Dermis microvascular lymphatic vessel endothelial cell (primary cell): ENCODE measurements around the gene ANKRA2. TPM values are rescaled to one million over a fixed set of nuclear protein-coding genes. Genes with fewer than 3 reads are reported as not detected.
"Not testable (repeated sequence)": the region's sequence is repeated elsewhere in the genome, so short reads cannot be mapped to it uniquely, and the experiment has no call there.

Experiments
- DNase-seq, 2 donors: peaks; one replicate each; pipeline versions ENCODE4 v3.0.0 to v3.0.0-alpha.2; 2010; ENCODE audit warnings: low read depth in 2 of 2
- total RNA-seq: library from RNA; depleted of rRNA; stranded (reverse); fragments of >200 nt; gene quantifications from 2 replicates; pipeline ENCODE4 v1.2.1, GENCODE V29; 2014

ANKRA2 gene
- total RNA-seq, 1 donor from 2014 or later, result 13.4 TPM

DNA sequence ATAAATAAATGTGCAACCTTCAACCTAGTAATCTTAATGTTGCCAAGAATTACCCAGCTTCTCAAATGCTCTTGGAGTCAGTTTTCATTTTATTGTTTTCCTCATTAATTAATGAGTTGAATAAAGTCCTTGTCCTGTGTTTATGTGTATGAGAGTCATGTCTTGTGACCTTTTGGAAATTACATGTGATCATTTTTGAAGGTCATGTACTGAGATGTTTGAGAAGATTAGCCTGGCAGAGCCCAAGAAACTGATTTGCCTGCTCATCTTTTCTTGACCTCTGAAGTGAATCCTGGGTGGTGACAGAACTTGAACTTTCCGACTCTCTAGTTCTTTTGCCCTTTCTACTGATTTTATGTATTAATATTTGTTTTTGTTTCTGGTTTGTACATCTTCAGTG is 15.4 kb downstream of the ANKRA2 start:
- DNase-seq, result no peak

DNA sequence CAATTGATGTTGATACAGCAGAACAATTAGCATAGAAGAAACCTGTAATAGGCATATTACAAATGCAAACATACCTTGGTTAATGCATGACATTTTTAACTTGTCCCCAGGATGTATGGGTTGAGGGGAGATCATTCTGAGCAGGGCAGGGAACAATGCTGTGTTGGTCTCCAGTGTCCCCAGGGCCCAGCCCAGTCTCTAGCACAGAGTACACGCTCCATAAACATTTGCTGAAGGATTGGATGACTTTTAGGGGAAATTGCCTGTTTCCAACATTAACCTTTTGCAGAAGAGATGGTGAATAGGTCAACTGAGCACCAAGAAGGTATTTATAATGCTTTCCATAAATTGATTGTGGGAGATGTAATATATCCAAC is 20.0 kb downstream of the ANKRA2 start:
- DNase-seq, result no peak

DNA sequence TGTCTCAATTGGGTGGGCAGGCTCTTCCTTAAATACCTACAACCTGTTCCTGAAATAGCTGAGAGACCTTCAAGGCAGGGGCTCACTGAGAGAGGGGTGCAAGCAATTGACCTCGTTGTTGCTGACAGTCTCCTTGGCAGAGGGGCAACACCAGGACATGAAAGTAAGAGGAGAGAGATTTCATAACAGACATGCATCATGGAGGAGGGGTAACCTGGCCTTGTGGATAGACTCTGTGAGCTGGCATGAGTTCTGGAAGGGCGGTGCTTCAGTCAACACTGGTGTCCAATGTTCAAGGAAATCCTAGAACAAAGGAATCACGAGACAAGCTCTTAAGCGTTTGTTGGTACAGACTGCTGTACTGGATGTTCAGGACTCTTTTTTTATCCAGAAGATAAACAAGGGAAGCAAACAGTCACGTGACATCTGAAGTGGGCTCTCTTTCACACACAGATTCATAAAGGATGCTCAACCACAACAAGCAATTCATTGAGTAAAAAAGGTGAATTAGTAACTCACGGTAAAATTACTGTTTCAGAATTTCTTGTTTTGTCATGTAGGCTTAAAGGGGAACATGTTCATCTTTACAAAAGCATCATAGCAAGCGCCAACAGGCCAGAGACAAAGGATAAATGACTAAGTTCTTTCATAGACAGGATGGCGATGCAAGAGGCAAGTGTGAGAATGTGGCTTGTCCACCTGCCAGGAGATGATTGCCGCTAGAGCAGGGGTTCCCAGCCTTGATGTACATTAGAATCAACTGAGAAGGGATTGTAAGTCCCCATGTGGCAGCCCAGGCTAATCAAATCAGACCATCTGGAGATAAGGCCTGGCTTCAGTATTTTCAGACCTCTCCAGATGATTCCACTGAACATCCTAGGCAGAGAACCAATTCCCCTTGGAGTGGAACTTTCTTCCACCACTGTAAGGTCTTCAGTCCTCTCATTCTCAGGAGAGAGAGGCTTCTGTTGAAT is 20.7 kb downstream of the ANKRA2 start:
- DNase-seq, result peak; percentile 23 to 93

DNA sequence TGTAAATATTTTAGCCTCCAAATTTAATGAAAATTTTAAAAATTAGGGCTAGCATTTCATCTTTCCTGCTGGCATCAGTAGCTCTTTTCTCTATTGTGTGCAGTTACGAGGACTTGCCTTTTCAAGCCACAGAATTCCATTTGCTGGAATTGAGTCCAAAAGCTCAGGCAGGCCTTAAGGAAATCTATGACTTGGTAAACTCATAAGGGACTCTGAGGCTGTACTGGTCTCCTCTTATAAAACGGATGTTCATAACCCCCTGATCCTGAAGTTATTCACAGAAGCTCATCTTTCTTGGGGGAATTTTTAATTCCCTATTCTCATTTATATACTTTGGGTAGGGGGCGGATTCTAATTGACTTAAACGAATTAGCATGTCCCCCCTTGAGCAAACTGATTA is 23.4 kb downstream of the ANKRA2 start:
- peak in 1 of 2 donors; percentile 17 for DNase-seq

DNA sequence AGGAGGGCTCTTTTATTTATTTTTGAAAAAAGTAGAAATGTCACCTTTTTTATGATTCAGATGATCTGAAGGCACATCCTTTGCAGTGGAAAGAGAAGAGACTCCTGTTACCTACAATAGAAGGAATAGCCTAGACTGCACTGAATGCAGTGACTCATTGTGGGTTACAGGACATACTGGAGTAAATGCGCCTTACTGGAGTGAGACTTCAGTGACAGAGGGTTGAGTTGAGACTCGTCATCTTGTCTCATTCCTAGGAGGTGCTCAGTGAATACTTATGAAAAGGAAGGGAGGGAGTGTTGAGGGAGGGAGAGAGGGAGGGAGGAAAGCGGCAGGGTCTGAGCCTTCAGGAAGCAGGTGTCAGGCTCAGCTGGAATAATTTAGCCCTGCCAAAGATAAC is 25.2 kb downstream of the ANKRA2 start:
- peak in 1 of 2 donors; percentile 70 for DNase-seq

DNA sequence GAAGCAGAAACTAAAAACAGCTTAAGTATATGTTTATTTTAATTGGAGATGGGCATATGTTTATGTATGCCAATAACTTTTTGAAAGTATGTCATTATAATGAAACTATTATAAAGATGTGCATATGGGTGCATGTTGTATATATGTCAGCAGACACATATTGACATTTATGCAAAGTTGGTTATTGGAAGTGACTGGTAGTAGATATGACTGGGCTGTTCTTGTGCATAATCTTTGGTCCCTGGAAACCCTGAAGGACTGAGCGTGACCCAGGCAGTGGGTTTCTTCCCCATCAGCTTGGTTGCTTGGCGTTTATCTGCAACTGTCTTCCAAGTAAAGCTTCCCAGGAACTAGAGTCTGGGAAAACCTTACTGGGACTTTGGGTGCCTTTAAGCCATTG is 25.7 kb downstream of the ANKRA2 start:
- DNase-seq, result no peak

DNA sequence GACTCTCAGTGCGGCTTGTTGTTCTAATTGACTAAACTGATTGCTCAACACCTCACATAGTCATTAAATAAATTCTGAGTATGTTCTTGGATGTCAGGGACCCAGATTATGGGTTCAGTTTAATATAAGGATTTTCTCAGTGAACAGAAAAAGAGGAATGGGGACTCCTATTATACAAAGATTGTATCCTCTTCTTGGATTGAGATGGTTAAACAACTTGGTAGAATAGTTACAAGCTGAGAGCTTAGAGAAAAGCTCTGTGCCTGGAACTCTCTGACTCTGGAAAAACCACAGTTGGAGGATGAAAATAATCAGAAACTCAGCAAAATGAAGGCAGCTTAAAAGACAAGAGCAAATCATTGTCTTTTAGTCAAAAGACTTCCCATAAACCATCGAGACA is 30.5 kb downstream of the ANKRA2 start:
- no peak for DNase-seq

DNA sequence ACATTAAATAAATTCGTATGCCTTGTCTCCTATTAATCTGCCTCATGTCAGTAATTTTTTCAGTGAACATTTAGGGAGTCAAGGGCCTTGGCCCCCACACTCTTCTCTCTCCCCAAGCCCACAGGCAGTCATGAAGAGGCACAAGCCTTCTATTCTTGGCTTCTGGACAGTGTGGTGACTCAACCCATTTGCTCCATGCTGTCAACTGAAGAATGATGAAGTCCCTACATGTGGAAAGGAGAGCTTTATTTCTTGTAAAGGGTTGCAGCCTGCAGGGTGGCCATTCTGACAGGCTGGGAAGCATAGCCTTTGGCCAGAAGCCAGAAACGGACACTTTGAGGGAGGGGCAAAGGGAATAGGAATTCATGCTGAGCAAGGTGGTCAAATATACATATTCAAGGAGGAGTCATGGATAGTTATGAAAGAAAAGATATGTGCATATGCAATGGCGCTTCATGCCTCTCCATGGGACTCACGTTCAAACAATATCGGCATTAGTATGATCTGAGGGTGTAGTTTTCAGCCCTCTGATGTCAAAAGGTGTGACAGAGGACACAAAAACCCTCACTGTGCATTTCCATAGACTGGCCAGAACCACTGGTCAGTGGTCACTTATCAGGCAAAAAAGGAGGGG is 31.3 kb downstream of the ANKRA2 start:
- no peak for DNase-seq

DNA sequence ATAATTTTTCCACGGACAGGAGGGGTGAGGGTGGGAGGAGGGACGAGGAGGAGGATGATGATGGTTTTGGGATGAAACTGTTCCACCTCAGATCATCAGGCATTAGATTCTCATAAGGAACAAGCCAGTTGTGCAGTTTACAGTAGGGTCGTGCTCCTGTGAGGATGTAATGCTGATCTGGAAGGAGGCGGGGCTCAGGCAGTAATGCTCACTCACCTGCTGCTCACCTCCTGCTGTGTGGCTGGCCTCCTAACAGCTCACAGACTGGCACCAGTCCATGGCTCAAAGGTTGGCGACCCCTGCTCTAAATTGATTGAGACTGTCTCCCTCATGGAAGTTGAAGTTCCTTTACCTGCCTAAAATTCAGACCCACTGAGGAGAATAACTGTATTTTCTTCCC is 33.2 kb downstream of the ANKRA2 start:
- no peak for DNase-seq

DNA sequence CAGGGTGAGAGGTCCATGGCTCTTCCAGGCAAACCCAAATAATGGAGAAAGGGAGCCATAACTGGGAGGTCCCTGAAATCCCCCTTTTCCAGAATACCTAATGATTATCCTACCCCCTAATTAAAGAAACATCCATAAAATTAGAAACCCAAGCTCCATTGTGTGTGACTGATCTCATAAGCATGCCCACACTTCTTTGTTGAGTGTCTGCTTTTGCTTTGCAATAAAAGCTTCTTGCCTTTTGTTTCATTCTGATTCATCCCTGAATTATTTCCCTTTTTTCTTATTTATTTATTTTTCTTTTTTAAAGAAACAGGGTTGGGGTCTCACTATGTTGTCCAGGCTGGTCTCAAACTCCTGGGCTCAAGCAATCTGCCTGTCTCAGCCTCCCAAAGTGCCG is 34.1 kb downstream of the ANKRA2 start:
- no peak for DNase-seq

DNA sequence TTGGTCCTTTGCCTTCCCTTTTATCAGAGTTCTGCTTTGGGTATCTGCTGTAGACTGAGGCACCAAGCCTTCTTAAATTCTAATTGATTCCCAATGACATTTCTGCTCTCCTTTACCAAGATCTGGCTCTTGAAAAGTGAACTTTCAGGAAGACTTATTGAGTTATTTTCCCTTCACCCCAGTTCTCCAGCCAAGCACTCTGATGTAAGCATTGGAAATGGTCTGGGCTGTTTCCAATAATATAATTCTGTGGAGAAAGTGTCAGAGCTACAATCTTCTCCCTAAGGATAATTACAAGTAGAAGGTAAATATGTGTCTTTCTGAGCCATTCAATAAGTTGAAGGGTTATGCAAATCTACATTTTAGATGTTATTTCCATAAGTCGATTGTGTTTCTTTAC is 36.4 kb downstream of the ANKRA2 start:
- no peak for DNase-seq

DNA sequence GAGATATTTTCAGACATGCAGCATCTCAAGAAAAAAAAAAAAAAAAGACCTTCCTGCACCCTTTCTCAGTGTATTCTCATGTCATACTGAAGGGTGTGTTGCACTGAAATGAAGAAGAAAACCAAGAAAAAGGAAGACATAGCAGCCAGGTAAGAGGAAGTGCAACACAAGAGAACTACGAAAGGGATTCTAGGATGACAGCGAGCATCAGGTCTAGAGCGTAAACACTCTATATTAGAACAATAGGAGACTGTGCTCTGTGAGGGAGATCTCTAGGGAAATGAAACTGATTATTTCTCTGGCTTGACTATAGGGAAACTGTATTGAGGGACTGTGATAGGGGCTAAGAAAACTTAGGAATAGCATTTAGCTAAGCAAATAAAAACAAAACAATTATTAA is 37.2 kb downstream of the ANKRA2 start:
- no peak for DNase-seq

DNA sequence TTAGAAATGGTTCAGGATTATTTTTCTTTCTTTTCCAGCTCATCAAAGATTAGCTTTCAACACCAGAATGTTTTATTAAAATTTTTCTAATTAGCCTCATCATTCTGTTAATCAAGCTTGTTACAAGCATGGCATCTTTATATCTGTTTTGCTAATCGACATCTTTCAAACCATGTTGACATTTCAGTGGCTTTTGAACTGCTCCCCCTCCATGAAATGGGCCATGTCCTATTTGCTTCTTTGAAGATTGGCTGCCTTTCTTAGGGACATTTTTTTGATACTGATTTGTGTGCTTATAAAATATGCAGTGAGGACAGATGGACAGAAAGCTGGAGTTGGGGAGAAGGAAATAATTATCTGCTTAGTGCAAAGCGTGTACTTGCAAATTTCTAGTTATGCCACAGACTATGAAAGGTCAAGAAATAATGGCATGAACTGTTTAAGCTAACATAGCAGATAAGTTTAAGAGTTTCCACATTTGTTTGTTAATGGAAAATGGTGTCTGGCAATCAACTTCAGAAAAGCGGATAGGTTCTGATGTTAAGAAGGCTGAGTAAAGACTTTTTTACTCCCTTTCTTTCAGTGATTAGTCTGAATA is 39.7 kb downstream of the ANKRA2 start:
- DNase-seq, result no peak

DNA sequence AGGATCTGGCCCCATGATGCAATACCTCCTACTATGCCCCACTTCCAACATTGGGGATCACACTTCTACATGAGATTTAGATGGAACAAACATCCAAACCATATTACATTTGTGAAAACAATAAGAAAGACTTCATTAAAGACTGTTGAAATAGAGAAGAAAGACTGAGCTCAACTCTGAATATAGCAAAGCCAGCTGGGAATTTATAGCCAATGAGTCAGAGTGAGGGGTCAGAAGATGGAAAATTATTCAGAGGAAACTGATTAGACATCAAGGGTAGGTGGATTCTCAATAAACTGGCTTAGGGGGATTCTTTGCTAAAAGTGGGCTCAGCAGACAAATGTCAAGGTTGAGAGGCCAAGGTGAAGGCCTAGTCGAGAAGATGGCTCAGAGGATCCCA is 41.6 kb downstream of the ANKRA2 start:
- DNase-seq, result no peak

DNA sequence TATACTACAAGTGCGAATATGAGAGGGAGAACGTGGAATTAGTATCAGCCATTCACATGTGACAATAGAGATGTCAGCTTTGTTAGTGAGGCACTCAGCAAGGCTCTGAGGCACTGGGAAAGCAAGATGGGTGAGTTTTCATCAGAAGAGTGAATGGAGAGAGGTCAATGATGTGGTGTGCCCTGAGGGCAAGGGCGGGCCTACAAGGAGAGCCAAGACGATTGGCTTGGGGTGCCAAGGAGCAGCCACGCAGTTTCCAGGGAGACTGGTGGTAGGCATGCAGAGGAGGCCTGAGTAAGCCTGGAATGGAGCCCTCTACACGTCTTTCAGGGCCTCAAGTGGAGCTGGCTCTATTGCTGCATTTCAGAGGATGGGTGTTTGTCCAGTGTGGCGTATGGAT is 42.5 kb downstream of the ANKRA2 start:
- no peak for DNase-seq

DNA sequence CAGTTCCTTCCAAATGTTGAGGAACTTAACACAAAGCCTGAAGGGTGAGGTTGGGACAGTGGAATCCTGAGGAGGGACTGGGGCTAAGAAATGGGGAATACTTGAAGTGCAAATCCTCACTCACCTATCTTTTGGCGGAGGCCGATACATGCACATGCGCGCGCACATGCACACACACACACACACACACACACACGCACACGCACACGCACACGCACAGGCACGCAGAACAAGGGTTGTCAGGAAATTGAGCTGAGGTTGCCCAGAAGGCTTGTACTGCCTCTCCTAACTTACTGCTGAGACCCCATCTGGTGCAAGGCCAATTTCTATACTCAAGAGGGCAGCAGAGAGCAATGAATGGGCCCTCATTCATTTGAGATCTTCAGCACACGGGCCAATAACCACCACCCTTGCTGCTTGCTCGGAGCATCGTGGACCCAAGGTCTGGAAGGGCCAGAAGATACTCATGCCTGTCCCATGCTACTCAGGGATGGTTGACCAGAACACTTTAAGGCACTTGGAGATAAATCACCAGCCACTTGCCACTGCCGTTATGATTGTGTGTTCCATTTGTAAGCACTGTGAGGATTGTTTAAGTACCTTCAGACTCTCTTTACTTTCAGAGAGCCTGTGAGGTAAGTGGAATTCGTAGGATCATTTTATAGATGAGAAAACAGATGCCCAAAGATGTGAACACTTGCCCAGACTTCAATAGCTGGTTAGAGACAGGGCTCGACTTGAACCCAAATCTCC is 45.7 kb downstream of the ANKRA2 start:
- peak; percentile 56 to 83 for DNase-seq

DNA sequence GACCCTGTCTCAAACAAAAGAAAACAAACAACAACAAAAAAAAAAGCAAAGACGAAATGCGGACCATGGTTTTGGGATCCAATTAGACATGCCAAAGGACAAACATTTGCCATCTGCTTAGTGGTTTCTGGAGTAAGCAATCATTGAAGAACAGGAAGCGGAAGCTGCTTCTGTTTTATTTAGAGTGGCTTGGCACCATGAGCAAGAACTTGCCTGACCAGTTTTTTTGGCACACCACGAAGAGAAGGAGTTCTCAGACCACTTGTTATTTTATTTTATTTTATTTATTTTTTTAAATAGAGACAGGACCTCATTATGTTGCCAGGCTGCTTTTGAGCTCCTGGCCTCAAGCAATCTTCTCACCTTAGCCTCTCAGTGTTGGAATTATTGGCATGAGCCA is 50.2 kb downstream of the ANKRA2 start:
- DNase-seq, result no peak

DNA sequence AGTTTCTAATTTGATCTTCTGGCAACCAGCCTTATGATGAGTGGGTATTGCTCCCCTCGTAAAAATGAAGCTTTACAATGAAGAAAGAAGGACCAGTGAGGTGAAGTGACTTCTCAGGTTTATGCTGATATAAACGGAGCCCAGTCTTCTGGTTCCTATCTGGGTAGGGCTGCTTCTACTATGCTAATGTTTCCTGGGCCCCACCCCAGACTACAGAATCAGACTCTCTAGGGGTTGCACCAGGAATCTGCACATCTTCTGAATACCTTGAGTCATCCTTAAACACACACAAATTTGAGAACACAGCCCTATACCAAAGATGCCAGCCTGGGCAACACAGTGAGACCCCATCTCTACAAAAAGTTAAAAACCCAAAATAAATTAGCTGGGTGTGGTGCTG is 51.0 kb downstream of the ANKRA2 start:
- DNase-seq, result no peak

DNA sequence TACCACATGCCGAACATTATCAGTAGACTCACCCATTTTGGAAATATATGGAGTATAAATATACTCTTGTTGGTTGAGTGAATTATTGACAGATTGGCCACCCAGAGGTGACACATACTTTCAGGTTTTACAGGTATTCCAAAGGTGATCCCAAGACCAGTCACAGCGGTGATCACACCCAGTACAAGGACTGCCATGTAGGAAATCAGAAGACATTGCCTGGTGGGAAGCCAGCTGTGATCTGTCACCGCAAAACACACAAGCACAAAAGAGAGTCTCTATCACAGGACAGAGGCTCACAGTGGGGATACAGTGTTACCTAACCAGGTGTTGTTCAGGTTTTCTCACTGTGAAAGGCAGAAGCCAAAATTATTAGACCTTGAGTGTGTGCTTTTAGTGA is 51.4 kb downstream of the ANKRA2 start:
- DNase-seq, result no peak

DNA sequence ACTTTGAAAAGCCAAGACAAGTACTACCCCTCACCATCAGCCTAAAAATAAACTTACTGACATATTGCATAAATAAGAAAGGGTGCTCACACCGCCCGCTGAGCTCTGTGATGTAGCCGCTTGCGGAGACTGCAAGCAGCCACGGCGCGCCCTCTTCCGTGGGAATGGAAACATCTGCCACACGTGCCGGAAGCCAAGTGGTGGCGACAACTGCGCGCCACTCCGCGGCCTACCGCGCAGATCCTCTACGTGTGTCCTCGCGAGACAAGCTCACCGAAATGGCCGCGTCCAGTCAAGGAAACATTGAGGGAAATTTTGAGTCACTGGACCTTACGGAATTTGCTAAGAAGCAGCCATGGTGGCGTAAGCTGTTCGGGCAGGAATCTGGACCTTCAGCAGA is 56.9 kb downstream of the ANKRA2 start:
- not testable (repeated sequence) for DNase-seq

DNA sequence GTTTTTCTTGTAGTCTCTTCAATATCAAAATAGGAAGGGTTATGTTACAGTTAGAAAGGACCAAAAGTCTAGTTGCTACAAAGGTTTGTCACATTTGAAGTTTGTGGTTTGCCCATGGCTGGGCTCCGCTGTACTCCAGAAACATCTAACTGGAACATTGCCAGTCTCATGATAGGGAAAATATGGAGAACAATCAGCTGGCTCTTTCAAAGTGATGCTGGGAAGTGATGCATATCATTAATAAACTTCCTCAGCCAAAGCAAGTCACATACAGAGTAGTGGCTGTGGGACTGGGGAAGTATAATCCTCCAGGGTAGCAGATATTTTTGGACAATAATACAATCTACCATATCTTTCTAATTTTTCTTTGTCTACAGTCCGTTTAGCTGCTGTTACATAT is 58.4 kb downstream of the ANKRA2 start:
- DNase-seq, result peak; percentile 40 to 76

DNA sequence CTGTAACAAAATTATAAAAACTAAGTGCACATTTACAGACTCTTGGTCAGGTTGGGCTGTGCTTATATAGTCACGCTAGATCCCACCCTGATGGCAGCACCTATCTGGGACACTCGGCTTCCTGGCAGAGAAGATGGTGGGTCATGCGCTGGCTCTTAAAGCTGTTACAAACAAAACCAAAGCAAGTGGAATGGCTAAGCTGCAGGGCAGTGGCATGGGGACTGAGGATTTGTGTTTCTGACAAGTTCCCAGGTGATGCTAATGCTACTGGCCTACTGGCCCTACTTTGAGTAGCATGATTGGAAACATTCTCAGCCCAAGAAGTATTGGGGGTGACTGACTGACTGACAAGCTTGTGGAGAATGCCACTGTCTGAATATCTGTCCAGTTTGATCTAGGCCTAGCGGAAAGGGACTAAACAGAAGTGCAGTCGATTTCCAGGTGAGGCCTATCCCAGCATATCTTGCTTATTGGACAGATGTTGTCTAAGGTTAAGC is 58.9 kb downstream of the ANKRA2 start:
- no peak for DNase-seq
